H1 (cell line): Measurements from ENCODE around the gene MCM5.

Experiments used
- CBX8 ChIP-seq: fragments of 300-800, 300-1000 bp; sonication (generic); IDR thresholded peaks from 2 replicates; pipeline ENCODE4 v1.7.1; 2016; ENCODE audit warnings: low read depth, low read length, borderline replicate concordance
- HDAC2 ChIP-seq, 2 experiments: fragments of 300-600 bp in 1 of 2; sonication (generic) in 1 of 2; IDR thresholded peaks; 2 replicates each; pipeline ENCODE4 v1.6.1; 2011 to 2012; ENCODE audit warnings: low read depth in 2 of 2, low read length in 2 of 2, mild to moderate bottlenecking in 2 of 2, moderate library complexity in 2 of 2, borderline replicate concordance in 1 of 2, inconsistent platforms in 1 of 2
- JUND ChIP-seq: IDR thresholded peaks from 2 replicates; pipeline ENCODE4 v1.6.1; 2011; ENCODE audit warnings: mild to moderate bottlenecking, improper control_type of control experiment, low read length
- KDM1A ChIP-seq: fragments of 200-600, 300-600 bp; sonication (generic); IDR thresholded peaks from 2 replicates; pipeline ENCODE4 v1.7.1; 2016; ENCODE audit warnings: mild to moderate bottlenecking, low read length, borderline replicate concordance
- POLR2A ChIP-seq, 2 experiments: IDR thresholded peaks; 1 replicate in 1 of 2; 2 replicates in 1 of 2; pipeline ENCODE4 v1.6.1; 2011; ENCODE audit warnings: low read depth in 2 of 2, low read length in 2 of 2, mild to moderate bottlenecking in 2 of 2; ENCODE audit errors: control extremely low read depth in 1 of 2
- SIN3A ChIP-seq, 2 experiments: IDR thresholded peaks in 1 of 2; conservative IDR thresholded peaks in 1 of 2; 2 replicates each; pipeline ENCODE4 v1.6.1; 2011 to 2012; ENCODE audit warnings: low read length in 2 of 2, improper control_type of control experiment in 1 of 2, low read depth in 1 of 2, mild to moderate bottlenecking in 1 of 2
- TAF1 ChIP-seq: IDR thresholded peaks from 2 replicates; pipeline ENCODE4 v1.6.1; 2011; ENCODE audit warnings: mild to moderate bottlenecking, low read depth, low read length
- TCF12 ChIP-seq: IDR thresholded peaks from 2 replicates; pipeline ENCODE4 v1.6.1; 2011; ENCODE audit warnings: low read depth, mild to moderate bottlenecking, low read length
- YY1 ChIP-seq: IDR thresholded peaks from 2 replicates; pipeline ENCODE4 v1.6.1; 2011; ENCODE audit warnings: low read depth, mild to moderate bottlenecking, low read length
- TF ChIP-seq, protein P1 (sequence below), 3 experiments: IDR thresholded peaks; 1 replicate in 2 of 3; 2 replicates in 1 of 3; pipeline versions ENCODE4 v1.5.1 to v1.6.1; 2011; ENCODE audit warnings: low read length in 3 of 3, mild to moderate bottlenecking in 3 of 3, inconsistent platforms in 2 of 3, low read depth in 1 of 3, moderate library complexity in 1 of 3; ENCODE audit not compliant: insufficient read depth in 1 of 3; ENCODE audit errors: control extremely low read depth in 1 of 3
- TF ChIP-seq, protein P2 (sequence below): IDR thresholded peaks from 2 replicates; pipeline ENCODE4 v1.6.1; 2012; ENCODE audit warnings: inconsistent platforms
- TF ChIP-seq, protein P3 (sequence below): IDR thresholded peaks from 2 replicates; pipeline ENCODE4 v1.6.1; 2011; ENCODE audit warnings: low read depth, mild to moderate bottlenecking, low read length; ENCODE audit not compliant: insufficient read depth

DNA sequence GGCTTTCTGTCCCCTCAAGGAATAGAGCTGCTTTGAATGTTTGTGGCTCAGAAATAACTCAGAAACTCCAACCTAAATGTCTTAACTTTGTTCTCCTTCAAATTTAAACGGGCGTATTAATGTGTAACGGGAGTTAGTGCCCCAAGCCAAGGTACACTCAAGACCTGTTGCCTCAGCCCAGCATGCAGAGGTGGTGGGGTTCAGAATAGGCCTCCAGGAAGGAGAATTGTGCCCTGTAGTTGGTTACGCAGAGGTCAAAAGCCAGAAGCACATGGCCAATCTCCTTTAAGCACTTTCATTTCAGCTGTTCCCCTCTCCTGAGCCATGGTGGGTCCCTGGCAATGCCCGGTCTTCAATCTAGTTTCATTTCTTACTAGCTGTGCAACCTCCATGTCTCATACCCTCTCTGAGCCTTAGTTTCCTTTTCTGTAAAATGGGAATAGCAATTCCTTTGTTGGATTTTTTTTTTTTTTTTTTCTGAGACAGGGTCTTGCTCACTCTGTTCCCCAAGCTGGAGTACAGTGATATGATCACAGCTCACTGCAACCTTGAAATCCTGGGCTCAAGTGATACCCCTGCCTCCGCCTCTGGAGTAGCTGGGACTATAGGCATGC is 14.9 kb upstream of the MCM5 start:
- TF ChIP-seq YY1: no peak
- no peak for TF ChIP-seq SIN3A (conservative IDR thresholded peaks at IDR 0.05 in 1 of 2, IDR thresholded peaks at IDR 0.05 in 1 of 2; ENCODE audit: low read depth in 1 of 2, low read length in 2 of 2)
- TF ChIP-seq, protein P1, sequence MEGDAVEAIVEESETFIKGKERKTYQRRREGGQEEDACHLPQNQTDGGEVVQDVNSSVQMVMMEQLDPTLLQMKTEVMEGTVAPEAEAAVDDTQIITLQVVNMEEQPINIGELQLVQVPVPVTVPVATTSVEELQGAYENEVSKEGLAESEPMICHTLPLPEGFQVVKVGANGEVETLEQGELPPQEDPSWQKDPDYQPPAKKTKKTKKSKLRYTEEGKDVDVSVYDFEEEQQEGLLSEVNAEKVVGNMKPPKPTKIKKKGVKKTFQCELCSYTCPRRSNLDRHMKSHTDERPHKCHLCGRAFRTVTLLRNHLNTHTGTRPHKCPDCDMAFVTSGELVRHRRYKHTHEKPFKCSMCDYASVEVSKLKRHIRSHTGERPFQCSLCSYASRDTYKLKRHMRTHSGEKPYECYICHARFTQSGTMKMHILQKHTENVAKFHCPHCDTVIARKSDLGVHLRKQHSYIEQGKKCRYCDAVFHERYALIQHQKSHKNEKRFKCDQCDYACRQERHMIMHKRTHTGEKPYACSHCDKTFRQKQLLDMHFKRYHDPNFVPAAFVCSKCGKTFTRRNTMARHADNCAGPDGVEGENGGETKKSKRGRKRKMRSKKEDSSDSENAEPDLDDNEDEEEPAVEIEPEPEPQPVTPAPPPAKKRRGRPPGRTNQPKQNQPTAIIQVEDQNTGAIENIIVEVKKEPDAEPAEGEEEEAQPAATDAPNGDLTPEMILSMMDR (IDR thresholded peaks at IDR 0.05; ENCODE audit: control extremely low read depth in 1 of 3, insufficient read depth in 1 of 3, low read depth in 1 of 3, low read length in 3 of 3): no peak
- no peak for TF ChIP-seq POLR2A (IDR thresholded peaks at IDR 0.05; ENCODE audit: control extremely low read depth in 1 of 2, low read depth in 2 of 2, low read length in 2 of 2)
- TF ChIP-seq TAF1: no peak
- TF ChIP-seq TCF12: no peak
- TF ChIP-seq KDM1A: no peak
- TF ChIP-seq, protein P2, sequence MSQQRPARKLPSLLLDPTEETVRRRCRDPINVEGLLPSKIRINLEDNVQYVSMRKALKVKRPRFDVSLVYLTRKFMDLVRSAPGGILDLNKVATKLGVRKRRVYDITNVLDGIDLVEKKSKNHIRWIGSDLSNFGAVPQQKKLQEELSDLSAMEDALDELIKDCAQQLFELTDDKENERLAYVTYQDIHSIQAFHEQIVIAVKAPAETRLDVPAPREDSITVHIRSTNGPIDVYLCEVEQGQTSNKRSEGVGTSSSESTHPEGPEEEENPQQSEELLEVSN: no peak
- no peak for TF ChIP-seq HDAC2 (IDR thresholded peaks at IDR 0.05; ENCODE audit: borderline replicate concordance in 1 of 2, low read depth in 2 of 2, low read length in 2 of 2)
- no peak for TF ChIP-seq JUND
- TF ChIP-seq, protein P3, sequence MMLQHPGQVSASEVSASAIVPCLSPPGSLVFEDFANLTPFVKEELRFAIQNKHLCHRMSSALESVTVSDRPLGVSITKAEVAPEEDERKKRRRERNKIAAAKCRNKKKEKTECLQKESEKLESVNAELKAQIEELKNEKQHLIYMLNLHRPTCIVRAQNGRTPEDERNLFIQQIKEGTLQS: no peak
- no peak for TF ChIP-seq CBX8
